IPS-18c (cell line): ENCODE results near the gene JAK3.
"Not testable (repeated sequence)": the region's sequence is repeated elsewhere in the genome, so short reads cannot be mapped to it uniquely, and the experiment has no call there.

Source experiments
- H3K4me3 ChIP-seq: 2 replicates; pipeline ENCODE4 v1.7.0; 2013; ENCODE audit warnings: low read depth, mild to moderate bottlenecking, low read length, moderate library complexity; ENCODE audit not compliant: insufficient read depth
- H3K9me3 ChIP-seq: one replicate; pipeline ENCODE4 v1.6.1; 2013; ENCODE audit warnings: mild to moderate bottlenecking, low read length, moderate library complexity; ENCODE audit not compliant: control insufficient read depth, insufficient read depth

Gene JAK3

GRCh38 chr19:17777840-17778239 lies 69.9 kb downstream of the JAK3 start:
- H3K4me3 ChIP-seq, H3K9me3 ChIP-seq: not testable (repeated sequence)

GRCh38 chr19:17775991-17776803 lies 71.6 kb downstream of the JAK3 start:
- H3K9me3 ChIP-seq, result peaks cover 3% of the 10 kb centered on the region
- no peak overlapping the region for H3K4me3 ChIP-seq

GRCh38 chr19:17775245-17775927 lies 72.4 kb downstream of the JAK3 start:
- no peak overlapping the region for H3K4me3 ChIP-seq
- peaks cover 3% of the 10 kb centered on the region for H3K9me3 ChIP-seq
